GM12892 (cell line): ENCODE data around the gene FAM149A.

Experiments
- POLR2A ChIP-seq: IDR thresholded peaks from 2 replicates; pipeline ENCODE4 v1.6.1; 2011; ENCODE audit warnings: low read depth, low read length, control low read depth
- POLR2AphosphoS5 ChIP-seq: IDR thresholded peaks from 2 replicates; pipeline ENCODE4 v1.6.1; 2011; ENCODE audit warnings: low read depth, low read length, control low read depth

DNA sequence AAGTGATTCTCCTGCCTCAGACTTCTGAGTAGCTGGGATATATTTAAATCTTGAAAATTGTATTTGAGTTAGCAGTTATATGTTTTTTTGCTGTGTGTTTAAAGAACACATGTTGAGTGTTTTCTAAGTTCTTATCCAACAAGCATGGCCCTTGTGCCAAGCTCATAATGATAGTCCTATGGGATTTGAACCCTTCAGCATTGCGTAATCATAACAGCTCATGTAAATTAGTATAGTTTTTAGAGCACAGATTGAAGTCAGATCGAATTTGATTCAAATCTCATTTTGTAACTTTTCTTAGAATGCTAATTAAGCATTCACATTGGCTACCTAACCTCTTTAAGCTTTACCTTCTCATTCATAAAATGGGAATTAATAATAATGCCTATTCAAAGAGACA lies 12.2 kb downstream of the FAM149A start:
- TF ChIP-seq POLR2A (no peak), POLR2AphosphoS5 (no peak)
